ENCODE results near the gene FOXP1. TPM values are rescaled to one million over a fixed set of nuclear protein-coding genes. Genes with fewer than 3 reads are reported as not detected.

FOXP1 gene
- total RNA-seq, 1 donor from 2014 or later = 128 TPM

- intact Hi-C loops (cut with DNase I) = no loop called here
- H3K36me3 ChIP-seq = no peaks in the 10 kb centered on the region
- H3K4me1 ChIP-seq = no peaks in the 10 kb centered on the region
- H3K4me3 ChIP-seq = no peak overlapping the region
- TF ChIP-seq CTCF (IDR thresholded peaks at IDR 0.05) (no peak), POLR2A (IDR thresholded peaks at IDR 0.05) (no peak), POLR2AphosphoS5 (IDR thresholded peaks at IDR 0.05; ENCODE audit: insufficient read depth in 1 of 2, low read depth in 1 of 2) (no peak)
- no peak for DNase-seq (ENCODE audit: extremely low spot score in 2 of 2)
- H3K27ac ChIP-seq = no peak overlapping the region
- H3K27me3 ChIP-seq = no peaks in the 10 kb centered on the region
- no peaks in the 10 kb centered on the region for H3K9me3 ChIP-seq
Measured at GRCh38 chr3:70919091-70919490, 664.4 kb downstream of the FOXP1 start.

- no peaks in the 10 kb centered on the region for H3K9me3 ChIP-seq
- no peak for TF ChIP-seq POLR2AphosphoS5 (IDR thresholded peaks at IDR 0.05; ENCODE audit: insufficient read depth in 1 of 2, low read depth in 1 of 2)
- no peak for TF ChIP-seq POLR2A (IDR thresholded peaks at IDR 0.05)
- no peak for TF ChIP-seq CTCF (IDR thresholded peaks at IDR 0.05)
- intact Hi-C loops (cut with DNase I) = no loop called here
Measured at GRCh38 chr3:70916375-70917055, 667.0 kb downstream of the FOXP1 start.

GRCh38 chr3:70914862-70915261 lies 668.7 kb downstream of the FOXP1 start:
- TF ChIP-seq CTCF (IDR thresholded peaks at IDR 0.05) = no peak
- TF ChIP-seq POLR2AphosphoS5 (IDR thresholded peaks at IDR 0.05; ENCODE audit: insufficient read depth in 1 of 2, low read depth in 1 of 2) = no peak
- TF ChIP-seq POLR2A (IDR thresholded peaks at IDR 0.05) = no peak

More at GRCh38 chr3:70916375-70917055, 667.0 kb downstream of the FOXP1 start:
- H3K36me3 ChIP-seq = no peaks in the 10 kb centered on the region
- no peak for DNase-seq (ENCODE audit: extremely low spot score in 2 of 2)
- no peak overlapping the region for H3K27ac ChIP-seq
- H3K4me1 ChIP-seq = no peaks in the 10 kb centered on the region
- no peak overlapping the region for H3K4me3 ChIP-seq
- no peaks in the 10 kb centered on the region for H3K27me3 ChIP-seq

GRCh38 chr3:70911719-70912118 lies 671.8 kb downstream of the FOXP1 start:
- Histone ChIP-seq H3K4me1 (no peaks in the 10 kb centered on the region), H3K27me3 (no peaks in the 10 kb centered on the region), H3K27ac (no peak overlapping the region), H3K9me3 (no peaks in the 10 kb centered on the region), H3K4me3 (no peak overlapping the region), H3K36me3 (no peaks in the 10 kb centered on the region)
- intact Hi-C loops (cut with DNase I) = no loop called here
- no peak for TF ChIP-seq POLR2AphosphoS5 (IDR thresholded peaks at IDR 0.05; ENCODE audit: insufficient read depth in 1 of 2, low read depth in 1 of 2)
- TF ChIP-seq CTCF (IDR thresholded peaks at IDR 0.05) = no peak
- no peak for TF ChIP-seq POLR2A (IDR thresholded peaks at IDR 0.05)
- DNase-seq (ENCODE audit: extremely low spot score in 2 of 2) = no peak

More at GRCh38 chr3:70914862-70915261, 668.7 kb downstream of the FOXP1 start:
- Histone ChIP-seq H3K27ac (no peak overlapping the region), H3K4me3 (no peak overlapping the region), H3K36me3 (no peaks in the 10 kb centered on the region), H3K27me3 (no peaks in the 10 kb centered on the region), H3K4me1 (no peaks in the 10 kb centered on the region), H3K9me3 (no peaks in the 10 kb centered on the region)
- intact Hi-C loops (cut with DNase I) = no loop called here
- DNase-seq (ENCODE audit: extremely low spot score in 2 of 2) = no peak

- Histone ChIP-seq H3K27ac (no peak overlapping the region), H3K9me3 (no peaks in the 10 kb centered on the region), H3K36me3 (no peaks in the 10 kb centered on the region), H3K4me3 (no peak overlapping the region), H3K27me3 (no peaks in the 10 kb centered on the region), H3K4me1 (no peaks in the 10 kb centered on the region)
- intact Hi-C loops (cut with DNase I) = no loop called here
- DNase-seq (ENCODE audit: extremely low spot score in 2 of 2) = no peak
- TF ChIP-seq POLR2AphosphoS5 (IDR thresholded peaks at IDR 0.05; ENCODE audit: insufficient read depth in 1 of 2, low read depth in 1 of 2) = no peak
- TF ChIP-seq POLR2A (IDR thresholded peaks at IDR 0.05) = no peak
- no peak for TF ChIP-seq CTCF (IDR thresholded peaks at IDR 0.05)
Measured at GRCh38 chr3:70905491-70905890, 678.0 kb downstream of the FOXP1 start.
